HG03520 (cell line): ENCODE data around the gene OS9.
"Not testable (repeated sequence)": the region's sequence is repeated elsewhere in the genome, so short reads cannot be mapped to it uniquely, and the experiment has no call there.

Source experiments
- ATAC-seq: cut with Tn5 transposase; IDR thresholded peaks from one replicate; pipeline ENCODE4 v1.9.1; 2021; ENCODE audit warnings: mild to moderate bottlenecking, moderate library complexity; ENCODE audit not compliant: unreplicated experiment

The OS9 gene, protein sequence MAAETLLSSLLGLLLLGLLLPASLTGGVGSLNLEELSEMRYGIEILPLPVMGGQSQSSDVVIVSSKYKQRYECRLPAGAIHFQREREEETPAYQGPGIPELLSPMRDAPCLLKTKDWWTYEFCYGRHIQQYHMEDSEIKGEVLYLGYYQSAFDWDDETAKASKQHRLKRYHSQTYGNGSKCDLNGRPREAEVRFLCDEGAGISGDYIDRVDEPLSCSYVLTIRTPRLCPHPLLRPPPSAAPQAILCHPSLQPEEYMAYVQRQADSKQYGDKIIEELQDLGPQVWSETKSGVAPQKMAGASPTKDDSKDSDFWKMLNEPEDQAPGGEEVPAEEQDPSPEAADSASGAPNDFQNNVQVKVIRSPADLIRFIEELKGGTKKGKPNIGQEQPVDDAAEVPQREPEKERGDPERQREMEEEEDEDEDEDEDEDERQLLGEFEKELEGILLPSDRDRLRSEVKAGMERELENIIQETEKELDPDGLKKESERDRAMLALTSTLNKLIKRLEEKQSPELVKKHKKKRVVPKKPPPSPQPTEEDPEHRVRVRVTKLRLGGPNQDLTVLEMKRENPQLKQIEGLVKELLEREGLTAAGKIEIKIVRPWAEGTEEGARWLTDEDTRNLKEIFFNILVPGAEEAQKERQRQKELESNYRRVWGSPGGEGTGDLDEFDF

DNA sequence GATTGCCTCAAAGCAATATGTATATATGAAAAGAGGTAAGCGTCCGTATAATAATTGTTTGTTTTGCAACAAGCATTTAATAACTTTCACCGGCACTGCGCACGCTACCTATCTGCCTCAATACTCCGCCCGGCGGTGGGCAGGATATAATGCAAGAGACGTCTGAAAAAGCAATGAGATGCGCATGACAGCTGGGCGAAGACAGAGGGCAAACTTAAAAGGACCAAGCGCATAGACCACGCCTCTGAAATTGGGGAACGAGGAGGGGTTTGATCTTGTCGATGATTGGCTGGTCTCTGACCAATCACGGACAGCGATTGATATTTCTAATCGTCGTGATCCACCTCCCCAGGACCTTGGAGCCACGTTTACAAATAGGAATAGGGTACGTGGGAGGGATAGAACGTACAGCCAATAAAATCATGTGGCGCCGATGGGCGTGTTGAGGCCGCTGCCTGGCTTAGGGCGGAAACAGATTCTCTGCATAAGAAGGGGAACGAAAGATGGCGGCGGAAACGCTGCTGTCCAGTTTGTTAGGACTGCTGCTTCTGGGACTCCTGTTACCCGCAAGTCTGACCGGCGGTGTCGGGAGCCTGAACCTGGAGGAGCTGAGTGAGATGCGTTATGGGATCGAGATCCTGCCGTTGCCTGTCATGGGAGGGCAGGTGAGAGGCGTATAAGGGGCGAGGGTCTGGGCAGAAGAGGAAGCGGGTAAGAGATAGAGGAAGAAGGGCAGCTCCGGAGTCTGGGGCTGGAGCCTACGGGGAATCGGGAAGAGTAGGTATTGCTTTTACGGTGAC lies at the start of gene OS9:
OS9 (plus strand) TSS at position 474 of the 800 bp plus-strand sequence; CDS start at position 504, 30 bp downstream.
- peak; percentile 96 for ATAC-seq

DNA sequence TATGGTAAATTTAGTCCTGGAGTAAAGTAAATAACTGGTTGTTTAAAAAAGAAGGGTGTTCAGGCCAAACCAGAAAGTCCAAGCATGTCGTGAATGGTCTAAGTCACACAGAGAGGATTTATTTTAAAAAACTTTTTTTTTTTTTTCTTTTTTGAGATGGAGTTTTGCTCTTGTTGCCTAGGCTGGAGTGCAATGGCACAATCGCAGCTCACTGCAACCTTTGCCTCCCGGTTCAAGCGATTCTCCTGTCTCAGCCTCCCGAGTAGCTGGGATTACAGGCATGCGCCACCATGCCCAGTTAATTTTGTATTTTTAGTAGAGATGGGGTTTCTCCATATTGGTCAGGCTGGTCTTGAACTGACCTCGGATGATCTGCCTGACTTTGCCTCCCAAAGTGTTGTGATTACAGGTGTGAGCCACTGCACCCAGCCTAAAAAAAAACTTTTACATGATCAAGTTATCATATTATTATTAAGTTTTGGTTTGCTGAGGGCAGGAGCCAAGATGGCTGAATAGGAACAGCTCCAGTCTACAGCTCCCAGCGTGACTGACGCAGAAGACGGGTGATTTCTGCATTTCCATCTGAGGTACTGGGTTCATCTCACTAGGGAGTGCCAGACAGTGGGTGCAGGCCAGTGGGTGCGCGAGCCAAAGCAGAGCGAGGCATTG lies 47.8 kb upstream of the OS9 start:
- not testable (repeated sequence) for ATAC-seq

DNA sequence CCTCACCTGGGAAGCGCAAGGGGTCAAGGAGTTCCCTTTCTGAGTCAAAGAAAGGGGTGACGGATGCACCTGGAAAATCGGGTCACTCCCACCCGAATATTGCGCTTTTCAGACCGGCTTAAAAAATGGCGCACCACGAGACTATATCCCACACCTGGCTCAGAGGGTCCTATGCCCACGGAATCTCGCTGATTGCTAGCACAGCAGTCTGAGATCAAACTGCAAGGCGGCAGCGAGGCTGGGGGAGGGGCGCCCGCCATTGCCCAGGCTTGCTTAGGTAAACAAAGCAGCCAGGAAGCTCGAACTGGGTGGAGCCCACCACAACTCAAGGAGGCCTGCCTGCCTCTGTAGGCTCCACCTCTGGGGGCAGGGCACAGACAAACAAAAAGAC lies 47.3 kb upstream of the OS9 start:
- not testable (repeated sequence) for ATAC-seq

DNA sequence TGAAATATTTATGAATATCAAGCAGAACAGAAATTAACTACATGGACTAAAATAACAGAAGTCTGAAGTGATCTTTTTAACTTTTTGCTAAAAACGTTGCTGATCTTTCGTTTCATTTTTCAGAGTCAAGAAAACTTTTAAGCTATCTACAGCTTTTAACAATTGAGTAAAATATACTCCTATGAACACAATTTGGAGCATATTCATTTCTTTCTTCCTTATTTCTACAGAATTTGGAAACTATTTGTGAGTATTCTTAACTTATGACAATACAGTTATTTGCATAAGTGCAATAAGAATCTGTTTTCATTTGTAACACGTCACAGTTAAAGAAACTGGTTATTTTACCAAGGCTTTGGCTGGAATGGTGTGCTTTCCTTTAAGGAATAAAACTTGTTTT lies 39.9 kb upstream of the OS9 start:
- no peak for ATAC-seq

DNA sequence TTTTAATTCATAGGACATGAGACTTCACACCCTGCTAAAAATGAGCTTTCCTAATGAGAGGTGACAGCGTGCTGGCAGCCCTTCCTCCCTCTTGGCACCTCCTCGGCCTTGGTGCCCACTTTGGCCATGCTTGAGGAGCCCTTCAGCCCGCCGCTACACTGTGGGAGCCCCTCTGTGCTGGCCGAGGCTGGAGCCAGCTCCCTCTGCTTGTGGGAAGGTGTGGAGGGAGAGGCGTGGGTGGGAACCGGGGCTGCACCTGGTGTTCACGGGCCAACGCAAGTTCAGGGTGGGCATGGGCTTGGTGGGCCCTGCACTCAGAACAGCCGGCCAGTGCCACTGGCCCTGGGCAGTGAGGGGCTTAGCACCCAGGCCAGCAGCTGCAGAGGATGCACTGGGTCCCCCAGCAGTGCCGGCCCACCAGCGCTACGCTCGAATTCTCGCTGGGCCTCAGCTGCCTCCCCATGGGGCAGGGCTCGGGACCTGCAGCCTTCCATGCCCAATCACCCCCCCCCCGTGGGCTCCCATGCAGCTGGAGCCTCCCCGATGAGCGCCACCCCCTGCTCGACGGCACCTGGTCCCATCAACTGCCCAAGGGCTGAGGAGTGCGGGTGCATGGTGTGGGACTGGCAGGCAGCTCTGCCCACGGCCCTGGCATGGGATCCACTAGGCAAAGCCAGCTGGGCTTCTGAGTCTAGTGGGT lies 38.2 kb upstream of the OS9 start:
- ATAC-seq = no peak

DNA sequence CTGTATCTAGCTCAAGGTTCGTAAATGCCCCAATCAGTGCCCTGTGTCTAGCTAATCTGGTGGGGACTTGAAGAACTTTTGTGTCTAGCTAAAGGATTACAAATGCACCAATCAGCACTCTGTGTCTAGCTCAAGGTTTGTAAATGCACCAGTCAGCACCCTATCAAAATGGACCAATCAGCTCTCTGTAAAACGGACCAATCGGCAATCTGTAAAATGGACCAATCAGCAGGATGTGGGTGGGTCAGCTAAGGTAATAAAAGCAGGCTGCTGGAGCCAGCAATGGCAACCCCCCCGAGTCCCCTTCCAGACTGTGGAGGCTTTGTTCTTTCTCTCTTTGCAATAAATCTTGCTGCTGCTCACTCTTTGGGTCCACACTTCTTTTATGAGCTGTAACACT lies 37.5 kb upstream of the OS9 start:
- not testable (repeated sequence) for ATAC-seq

DNA sequence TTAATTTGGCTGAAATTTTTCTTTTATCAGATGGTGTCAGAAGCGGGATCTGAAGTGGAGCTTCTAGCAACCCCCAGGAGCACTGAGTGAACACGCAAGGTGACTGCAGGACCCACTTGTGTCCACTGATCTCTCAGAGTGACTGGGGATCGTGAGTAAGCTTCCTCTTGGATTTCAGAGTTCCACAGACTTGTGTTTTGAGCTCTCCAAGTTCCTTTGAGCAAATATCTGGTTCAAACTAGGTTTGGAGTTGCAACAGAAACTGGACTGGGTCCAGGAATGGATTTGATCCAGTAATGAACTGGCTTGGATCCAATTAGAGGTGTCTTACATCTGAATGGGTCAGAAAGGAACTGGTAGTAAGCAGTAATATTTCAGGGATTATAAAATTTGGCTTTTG lies 36.2 kb upstream of the OS9 start:
- ATAC-seq = no peak

DNA sequence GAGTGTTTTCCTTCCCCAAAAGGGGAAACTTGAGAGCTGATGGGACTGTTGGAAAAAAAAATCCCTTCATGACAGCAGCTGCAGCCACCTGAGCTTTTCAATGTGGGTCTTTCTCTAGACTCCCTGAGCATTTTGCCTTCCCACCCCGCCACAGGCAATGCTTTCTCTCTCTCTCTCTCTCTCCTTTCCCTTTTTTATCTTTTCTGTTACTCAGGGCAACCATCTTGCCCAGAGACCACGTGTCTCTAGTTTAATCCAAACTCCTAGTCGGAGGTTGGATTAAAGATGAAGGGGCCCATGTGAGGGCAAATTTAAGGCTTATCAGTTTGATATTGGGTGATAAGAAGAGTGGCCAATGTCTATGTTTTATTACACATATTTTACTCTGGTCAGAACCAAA lies 35.0 kb upstream of the OS9 start:
- no peak for ATAC-seq

DNA sequence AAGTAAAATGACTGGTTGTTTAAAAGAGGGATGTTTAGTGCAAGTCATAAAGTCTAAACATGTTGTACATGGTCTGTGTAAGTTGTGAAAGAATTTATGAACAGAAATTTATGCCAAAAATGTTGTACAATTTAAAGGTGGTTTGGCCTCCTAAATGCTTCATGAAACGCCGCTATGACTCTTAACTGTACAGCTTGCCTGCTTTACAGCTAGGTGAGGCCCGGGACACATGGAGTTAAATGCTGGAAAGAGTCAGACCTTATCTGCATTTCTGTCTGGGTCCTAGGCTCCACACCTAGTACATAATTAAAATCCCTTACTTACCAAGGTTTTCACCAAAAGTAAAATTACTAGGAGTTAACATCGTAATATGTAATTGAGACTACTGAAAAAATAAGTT lies 32.6 kb upstream of the OS9 start:
- no peak for ATAC-seq

DNA sequence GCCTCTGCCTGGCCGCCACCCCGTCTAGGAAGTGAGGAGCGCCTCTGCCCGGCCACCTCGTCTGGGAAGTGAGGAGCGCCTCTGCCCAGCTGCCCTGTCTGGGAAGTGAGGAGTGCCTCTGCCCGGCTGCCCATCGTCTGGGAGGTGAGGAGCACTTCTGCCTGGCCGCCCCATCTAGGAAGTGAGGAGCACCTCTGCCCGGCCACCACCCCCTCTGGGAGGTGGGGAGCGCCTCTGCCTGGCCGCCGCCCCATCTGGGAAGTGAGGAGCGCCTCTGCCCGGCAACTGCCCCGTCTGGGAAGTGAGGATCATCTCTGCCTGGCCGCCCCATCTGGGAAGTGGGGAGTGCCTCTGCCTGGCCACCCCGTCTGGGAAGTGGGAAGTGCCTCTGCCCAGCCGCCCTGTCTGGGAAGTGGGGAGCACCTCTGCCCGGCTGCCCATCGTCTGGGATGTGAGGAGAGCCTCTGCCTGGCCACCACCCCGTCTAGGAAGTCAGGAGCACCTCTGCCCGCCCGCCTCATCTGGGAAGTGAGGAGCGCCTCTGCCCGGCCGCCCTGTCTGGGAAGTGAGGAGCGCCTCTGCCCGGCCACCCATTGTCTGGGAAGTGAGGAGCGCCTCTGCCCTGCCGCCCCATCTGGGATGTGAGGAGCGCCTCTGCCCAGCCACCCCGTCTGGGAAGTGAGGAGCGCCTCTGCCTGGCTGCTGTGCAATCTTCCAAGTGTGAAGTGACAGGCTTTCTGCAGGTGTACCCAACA lies 28.7 kb upstream of the OS9 start:
- ATAC-seq = not testable (repeated sequence)

DNA sequence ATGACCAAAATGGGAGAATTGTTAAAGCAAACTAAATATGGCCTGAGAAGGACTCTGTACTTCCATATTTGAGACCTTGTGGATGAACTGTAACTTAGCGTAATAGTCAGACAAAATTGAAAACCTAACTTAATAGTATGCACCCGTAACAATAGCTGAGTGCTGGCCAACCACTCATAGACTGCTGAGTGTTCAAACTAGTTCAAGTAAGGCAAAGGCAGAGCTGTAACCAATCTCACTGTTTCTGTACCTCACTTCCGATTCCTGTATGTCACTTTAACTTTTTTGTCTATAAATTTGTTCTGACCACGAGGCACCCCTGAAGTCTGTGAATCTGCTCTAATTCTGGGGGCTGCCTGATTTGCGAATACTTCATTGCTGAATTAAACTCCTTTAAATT lies 27.0 kb upstream of the OS9 start:
- no peak for ATAC-seq

DNA sequence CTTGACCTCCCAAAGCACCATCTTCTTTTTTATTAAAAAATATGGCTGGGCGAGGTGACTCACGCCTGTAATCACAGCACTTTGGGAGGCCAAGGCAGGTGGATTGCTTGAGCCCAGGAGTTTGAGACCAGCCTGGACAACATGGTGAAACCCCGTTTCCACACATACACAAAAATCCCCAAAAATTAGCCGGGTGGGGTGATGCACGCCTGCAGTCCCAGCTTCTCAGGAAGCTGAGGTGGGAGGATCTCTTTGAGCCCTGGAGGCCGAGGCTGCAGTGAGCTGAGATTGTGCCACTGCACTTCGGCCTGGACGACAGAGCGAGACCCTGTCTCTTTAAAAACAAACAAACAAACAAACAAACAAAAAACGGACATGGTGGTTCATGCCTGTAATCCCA lies 24.2 kb upstream of the OS9 start:
- ATAC-seq = not testable (repeated sequence)

DNA sequence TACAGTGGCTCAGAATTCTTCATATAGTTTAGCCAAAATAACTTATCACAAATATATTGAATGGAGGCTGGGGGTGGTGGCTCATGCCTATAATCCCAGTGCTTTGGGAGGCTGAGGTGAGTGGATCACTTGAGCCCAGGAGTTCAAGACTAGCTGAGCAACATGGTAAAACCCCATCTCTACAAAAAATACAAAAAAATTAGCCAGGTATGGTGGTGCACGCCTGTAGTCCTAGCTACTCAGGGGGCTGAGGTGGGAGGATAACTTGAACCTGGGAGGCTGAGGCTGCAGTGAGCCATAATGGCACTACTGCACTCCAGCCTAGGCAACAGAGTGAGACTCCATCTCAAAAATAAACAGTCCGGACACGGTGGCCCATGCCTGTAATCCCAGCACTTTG lies 22.1 kb upstream of the OS9 start:
- ATAC-seq = not testable (repeated sequence)

DNA sequence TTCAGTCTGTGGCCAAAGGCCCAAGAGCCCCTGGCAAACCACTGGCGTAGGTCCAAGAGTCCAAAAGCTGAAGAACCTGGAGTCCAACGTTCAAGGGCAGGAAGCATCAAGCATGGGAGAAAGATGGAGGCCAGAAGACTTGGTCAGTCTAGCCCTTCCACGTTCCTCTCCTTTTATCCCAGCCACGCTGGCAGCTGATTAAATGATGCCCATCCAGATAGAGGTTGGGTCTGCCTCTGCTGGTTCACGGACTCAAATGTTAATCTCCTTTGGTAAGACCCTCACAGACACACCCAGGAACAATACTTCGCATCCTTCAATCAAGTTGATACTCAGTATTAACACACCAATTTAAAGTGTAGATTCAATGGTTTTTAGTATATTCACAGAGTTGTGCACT lies 21.1 kb upstream of the OS9 start:
- ATAC-seq = no peak

DNA sequence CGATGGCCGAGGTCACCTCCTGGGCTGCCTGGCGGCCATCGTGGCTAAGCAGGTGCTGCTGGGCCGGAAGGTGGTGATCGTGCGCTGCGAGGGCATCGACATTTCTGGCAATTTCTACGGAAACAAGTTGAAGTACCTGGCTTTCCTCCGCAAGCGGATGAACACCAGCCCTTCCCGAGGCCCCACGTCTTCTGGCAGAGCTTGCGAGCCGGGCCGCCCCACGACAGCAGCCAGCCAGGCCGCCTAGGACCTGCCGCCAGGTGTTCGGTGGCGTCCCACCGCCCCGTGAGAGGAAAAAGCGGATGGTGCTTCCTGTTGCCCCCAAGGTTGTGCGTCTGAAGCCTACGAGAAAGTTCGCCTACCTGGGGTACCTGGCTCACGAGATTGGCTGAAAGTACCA lies 19.2 kb upstream of the OS9 start:
- no peak for ATAC-seq

DNA sequence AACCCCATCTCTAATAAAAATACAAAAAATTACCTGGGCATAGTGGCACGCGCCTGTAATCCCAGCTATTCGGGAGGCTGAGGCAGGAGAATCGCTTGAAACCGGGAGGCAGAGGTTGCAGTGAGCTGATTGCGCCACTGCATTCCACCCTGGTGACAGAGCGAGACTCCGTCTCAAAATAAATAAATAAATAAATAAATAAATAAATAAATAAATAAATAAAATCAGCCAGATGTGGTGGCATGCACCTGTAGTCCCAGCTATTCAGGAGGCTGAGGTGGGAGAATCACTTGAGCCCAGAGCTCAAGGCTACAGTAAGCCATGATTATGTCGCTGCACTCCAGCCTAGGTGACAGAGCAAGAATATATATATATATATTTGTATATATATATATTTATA lies 16.0 kb upstream of the OS9 start:
- ATAC-seq = not testable (repeated sequence)

DNA sequence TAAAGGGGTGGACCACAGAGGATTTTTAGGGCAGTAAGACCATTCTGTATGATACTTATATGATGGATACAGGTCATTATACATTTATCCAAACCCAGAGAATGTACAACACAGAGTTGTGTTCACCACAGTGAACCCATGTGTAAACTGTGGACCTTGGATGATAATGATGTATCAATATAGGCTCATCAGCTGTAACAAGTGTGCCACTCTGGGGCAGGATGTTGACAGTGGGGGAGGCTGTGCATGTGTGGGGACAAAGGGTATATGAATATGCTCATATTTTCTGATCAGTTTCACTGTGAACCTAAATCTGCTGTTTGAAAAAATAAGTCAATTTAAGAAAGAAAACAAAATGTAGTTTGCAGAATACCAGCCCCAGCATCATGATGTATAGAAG lies 14.2 kb upstream of the OS9 start:
- ATAC-seq = no peak

DNA sequence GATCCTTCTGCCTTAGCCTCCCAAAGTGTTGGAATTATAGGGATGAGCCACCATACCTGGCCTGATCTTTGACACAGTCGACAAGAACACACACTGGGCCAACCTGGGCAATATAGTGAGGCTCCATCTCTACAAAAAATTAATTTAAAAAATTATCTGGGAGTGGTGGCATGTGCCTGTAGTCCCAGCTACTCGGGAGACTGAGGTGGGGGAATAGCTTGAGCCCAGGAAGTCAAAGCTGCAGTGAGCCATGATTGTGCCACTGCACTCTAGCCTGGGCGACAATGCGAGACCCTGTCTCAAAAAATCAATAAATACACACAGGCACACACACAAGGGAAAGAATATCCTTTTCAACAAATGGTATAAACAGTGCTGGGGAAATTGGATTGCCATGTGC lies 6.1 kb upstream of the OS9 start:
- ATAC-seq = no peak

DNA sequence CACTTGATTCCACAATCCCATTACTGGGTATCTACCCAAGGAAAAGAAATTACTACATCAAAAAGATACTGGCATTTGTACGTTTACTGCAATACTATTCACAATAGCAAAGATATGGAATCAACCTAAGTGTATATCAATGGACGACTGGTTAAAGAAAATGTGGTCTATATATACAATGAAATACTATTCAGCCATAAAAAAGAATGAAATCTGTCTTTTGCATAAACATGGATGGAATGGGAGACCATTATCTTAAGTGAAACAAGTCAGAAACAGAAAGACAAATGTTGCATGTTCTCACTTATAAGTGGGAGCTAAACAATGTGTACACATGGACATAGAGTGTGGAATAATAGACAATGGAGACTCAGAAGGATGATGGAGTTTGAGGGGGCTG lies 5.0 kb upstream of the OS9 start:
- no peak for ATAC-seq

DNA sequence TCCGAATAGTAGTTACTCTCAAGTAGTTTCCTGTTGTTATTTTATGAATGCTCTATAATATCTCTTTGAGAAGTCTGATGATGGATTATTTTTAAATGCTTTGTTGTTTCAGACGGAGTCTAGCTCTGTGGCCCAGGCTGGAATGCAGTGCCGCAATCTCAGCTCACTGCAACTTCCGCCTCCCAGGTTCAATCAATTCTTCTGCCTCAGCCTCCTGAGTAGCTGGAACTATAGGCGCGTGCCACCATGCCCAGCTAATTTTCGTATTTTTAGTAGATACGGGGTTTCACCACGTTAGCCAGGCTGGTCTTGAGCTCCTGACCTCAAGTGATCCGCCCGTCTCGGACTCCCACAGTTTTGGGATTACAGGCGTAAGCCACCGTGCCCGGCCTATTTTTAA lies 1.4 kb upstream of the OS9 start:
- no peak for ATAC-seq
